HG03457 (cell line): ENCODE data around the gene IER5.

ENCODE experiments used
- ATAC-seq: cut with Tn5 transposase; IDR thresholded peaks from one replicate; pipeline ENCODE4 v1.9.1; 2021; ENCODE audit warnings: moderate number of reproducible peaks; ENCODE audit not compliant: unreplicated experiment

The IER5 gene

DNA sequence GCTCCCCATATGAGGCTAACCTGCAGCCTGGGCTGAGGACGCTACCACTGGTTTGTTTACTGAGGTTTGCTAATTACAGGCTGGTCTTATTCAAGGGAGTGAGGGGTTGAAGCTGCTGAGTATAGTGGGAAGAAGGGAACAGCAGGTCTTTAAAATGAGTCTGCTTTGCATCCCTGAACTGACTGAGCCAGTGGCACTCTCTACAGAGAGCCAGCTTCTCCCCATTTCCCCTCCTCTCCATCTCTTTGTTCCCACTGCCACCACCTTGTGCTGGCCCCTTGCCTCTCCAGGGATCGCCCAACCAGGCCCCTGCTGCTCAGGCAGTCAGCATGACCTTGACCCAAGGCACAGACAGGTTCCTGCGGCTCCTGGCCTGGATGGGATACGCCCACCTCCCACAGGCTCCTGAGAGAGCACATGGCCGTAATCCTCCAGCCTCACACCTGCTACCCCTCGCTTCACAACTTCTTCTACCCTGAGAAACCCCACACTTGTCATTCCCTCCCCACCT, 45.0 kb downstream of the IER5 start:
- no peak for ATAC-seq

DNA sequence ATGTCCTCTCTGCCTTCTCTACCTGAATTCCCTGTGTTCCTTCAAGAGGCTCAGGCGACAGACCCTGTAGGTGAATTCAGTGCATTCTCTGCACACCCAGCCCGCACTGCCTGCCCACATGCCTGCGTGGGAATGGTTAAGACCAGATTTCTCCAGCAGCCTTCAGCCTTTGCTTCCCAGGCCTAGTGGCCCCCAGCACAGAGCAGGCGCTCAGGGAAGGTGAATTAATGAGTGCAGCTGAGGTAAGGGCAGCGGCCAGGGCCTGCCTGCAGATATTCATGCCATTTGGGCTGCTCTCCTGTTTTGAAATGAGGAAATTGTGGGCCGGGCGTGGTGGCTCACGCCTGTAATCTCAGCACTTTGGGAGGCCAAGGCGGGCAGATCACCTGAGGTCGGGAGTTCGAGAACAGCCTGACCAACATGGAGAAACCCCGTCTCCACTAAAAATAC, 45.5 kb downstream of the IER5 start:
- ATAC-seq: no peak

DNA sequence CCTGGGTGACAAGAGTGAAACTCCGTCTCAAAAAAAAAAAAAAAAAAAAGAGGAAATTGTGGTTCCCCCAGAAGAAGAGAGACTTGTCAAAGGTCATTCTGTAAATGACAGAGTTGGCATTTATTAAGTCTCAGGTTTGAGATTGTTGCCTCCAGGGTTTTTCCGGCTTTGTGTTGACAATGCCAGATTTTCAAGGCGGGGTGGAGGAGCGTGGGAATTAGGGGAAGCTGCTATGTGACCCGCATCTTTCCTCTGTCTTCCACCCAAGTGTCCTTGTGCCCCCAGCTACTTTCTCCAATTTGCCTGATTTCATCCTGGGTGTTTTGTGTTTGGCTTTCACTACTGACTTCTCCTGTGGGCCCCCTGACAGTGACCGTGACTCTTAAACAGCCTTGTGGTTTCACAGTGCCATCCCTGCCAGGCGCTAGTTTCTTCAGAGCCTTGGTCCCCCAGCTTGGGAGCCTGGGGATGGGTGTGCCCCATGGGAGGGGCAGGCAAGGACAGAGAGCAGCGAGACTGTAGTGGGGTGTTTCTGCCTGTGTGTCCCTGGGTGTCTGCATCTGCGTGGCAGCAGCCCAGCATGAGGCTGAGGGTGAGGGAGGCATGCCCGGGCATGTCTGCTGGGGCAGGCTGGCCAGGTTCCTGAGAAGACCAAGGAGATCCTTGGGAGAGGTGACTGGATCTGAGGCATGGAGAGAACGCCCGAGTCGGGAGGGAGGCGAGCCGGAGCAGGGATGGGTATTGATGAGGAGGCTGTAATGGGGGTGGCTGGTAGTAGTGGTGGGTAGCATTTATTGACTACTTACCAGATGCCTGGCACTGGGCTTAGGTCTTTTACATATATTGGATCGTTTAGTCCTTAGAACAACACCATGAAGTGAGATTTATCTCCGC, 46.3 kb downstream of the IER5 start:
- peak; percentile 35 for ATAC-seq

DNA sequence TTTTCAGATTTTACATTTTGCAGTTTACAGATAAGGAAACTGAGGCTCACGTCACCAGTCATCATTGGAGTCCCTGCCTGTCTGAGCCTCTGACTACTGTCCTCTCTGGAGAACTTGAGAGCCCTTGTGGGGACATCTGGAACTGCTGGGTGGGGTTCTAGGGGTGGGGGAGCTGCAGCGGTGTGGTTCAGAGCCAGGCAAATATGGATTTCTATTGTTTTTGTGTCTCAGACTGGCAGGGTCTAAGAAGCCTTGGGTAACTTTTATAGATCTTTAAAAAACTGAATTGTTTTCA, 46.9 kb downstream of the IER5 start:
- ATAC-seq: no peak

DNA sequence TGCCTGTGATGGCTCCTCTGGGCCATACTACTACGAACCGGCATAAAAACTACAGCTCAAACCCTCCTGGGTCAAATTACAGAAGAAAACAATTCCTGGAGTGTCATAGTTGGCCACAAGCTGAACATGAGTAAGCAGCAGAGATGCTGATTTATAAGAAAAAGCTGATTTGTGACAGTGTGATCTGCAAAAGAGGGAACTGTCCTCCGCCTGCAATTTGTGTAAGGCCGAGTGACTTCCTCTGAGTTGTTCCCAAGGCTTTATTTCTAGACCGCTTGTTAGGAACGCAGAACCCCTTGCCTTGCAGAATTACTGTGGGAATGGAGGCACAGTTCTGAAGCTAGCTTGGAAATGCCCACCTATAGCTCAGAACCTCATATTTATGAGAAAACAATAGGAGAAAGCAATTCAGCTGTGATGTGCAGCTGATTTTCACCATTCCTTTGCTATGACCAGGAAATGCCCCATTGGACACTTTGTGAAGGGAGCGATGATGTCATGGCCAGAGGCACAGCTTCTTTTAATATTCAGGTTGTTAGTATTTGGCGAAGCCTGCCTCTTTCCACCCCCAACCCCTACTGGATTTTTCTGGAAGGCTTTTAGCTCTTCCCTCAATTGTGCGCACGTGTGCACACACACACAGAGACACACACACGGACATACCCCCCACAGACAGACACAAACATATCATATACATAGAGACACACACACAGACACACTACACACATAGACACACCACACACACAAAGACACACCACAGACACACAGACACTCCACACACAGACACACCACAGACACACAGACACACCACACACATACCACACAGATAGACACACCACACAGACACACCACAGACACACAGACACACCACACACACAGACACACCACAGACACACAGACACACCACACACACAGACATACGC, 47.6 kb downstream of the IER5 start:
- ATAC-seq: no peak

DNA sequence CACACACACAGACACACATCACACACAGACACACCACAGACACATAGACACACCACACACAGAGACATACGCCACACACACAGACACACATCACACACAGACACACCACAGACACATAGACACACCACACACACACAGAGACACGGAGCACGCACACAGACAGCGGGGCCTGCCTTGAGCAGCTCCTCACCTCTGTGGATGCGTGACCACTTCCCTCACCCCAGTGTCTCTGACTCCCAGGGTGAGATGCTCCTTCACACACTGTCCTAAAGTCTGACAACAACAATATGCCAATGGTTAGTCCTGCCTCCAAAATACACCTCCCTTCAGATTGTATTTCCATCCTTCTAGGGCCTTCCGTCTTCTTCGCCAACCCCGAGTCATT, 48.2 kb downstream of the IER5 start:
- no peak for ATAC-seq

DNA sequence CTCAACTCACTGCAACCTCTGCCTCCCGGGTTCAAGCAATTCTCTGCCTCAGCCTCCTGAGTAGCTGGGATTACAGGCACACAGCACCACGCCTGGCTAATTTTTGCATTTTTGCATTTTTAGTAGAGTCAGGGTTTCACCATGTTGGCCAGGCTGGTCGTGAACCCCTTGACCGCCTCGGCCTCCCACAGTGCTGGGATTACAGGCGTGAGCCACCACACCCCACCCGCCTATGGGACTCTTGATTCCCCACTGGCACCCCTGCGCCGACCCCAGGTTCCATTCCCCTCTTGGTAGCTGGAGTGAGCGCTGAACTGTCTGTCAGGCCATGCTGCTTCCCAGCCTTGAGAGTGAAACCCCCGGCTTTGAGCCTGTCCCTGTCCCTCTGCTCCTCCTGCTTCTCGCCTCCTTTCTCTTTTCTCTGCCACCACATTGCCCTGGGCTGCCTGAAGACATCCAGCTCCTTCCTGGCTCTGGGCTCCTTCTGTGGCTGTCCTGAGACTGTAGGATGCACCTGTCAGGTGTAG, 48.8 kb downstream of the IER5 start:
- no peak for ATAC-seq

DNA sequence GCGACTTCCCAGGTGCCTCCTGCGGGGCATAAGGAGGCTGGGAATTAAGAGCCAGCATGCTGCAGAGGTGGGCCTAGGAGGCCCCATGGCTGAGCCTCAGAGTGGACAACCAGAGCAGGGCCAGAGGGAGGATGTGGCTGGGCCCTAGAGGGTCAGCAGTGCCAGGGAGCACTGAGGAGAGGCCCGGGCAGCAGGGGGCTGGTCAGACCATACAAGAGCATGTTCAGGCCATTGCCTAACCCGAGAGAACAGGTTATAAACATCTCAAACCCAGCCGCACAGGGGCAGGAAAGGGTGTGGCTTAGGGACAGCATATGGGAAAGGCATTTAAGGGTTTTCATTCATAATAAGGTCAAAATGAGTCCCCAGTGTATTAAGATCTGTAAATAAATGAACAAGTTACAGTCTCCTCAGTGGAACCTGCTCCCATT, 51.1 kb downstream of the IER5 start:
- no peak for ATAC-seq

DNA sequence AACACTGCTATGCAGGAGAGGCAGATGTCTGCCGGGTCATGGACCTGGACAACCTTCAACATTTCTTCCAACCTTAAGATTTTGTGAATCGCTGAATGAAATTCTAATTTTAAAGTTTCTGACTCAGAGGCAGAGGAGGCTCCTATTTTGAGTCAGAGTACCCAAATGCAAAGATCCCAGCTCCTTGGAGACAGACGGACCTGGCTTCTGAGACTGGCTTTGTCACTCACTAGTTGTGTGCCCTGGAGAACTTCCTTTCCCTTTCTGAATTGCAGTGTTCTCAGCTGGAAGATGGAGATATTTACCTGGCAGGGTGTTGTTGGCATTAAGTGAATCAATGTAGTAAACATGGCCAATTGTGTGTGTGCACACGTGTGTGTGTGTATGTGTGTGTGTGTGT, 51.9 kb downstream of the IER5 start:
- no peak for ATAC-seq

DNA sequence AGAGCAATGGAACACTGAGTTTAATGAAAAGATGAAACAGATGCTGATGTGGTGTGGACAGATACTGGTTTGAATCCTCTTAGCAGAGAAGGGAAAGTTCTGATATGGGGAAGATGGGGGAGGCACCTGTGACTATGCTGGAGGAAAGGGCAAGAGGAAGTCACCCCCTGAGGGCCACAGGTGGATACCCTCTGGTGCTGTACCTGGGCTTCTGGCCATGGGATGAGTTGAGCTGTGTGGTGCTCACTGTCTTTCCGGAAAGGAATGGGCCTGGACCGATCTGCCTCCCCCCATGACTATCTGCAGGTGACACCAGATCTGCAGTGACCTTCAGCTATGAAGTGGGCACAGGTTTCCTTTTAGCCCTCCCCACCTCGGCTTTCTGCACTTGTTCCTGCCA, 52.4 kb downstream of the IER5 start:
- no peak for ATAC-seq

DNA sequence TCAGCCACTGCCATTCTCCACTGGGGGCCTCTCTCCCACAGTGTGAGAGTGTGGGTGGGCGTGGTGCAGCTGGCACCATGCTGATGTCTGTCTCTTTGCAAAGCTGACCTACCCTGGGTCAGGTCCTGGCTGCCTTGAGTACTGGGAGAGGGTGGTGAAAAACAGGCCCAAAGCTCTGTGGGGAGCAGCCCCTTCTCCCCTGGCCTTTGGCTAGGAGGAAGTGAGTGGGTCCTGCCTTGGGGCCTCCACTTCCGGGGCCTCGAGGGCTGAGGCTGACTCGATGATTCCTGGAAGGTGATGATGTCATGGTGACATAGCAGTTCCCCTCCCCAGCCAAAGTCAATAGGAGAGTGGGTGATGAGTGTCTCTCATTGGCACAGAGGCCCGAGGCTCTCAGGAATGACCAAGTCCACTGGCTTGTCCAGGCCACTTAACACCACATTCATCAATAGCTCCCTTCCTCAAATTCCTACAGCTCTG, 53.0 kb downstream of the IER5 start:
- ATAC-seq: no peak
